IMR-90 (cell line): ENCODE data around the gene HECW1. TPM values are rescaled to one million over a fixed set of nuclear protein-coding genes. Genes with fewer than 3 reads are reported as not detected.

Experiments used
- ATAC-seq: fragments of 200-7000 bp; cut with Tn5 transposase; 2 replicates; pipeline ENCODE4 v1.9.1; 2020; ENCODE audit warnings: low read depth, mild to moderate bottlenecking, moderate library complexity
- BruUV-seq: library from RNA; stranded (reverse); fragments of 400-500 nt; replicated peaks from 2 replicates; lab custom pipeline; 2021; lab: Mats Ljungman, UMichigan
- CTCF ChIA-PET: fragments of 300-600 bp; formaldehyde crosslinking; extraction: SDS; loops from one replicate; lab custom pipeline; 2021; ENCODE audit warnings: antibody characterized with exemption; lab: Yijun Ruan, JAX
- POLR2A ChIA-PET: fragments of 300-600 bp; sonication (Branson Sonifier 250); formaldehyde crosslinking; loops from one replicate; lab custom pipeline; 2022; ENCODE audit warnings: antibody characterized with exemption; ENCODE audit not compliant: unreplicated experiment; lab: Charles Lee
- DNase-seq: peaks from one replicate; pipeline ENCODE4 v3.0.0; 2013
- H2AFZ ChIP-seq: replicated peaks from 2 replicates; pipeline ENCODE3; 2013; ENCODE audit warnings: low read length, mild to moderate bottlenecking; ENCODE audit not compliant: poor library complexity
- H2AK5ac ChIP-seq: 2 replicates; pipeline ENCODE4 v1.6.1; 2013; ENCODE audit warnings: low read depth, low read length, inconsistent platforms
- H2AK9ac ChIP-seq: replicated peaks from 2 replicates; pipeline ENCODE3; 2013; ENCODE audit warnings: mild to moderate bottlenecking, low read depth, low read length, moderate library complexity; ENCODE audit not compliant: poor library complexity
- H2BK120ac ChIP-seq: 2 replicates; pipeline ENCODE4 v1.6.1; 2013; ENCODE audit warnings: low read depth, low read length, inconsistent platforms
- H2BK15ac ChIP-seq: 3 replicates; pipeline ENCODE4 v1.6.1; 2013; ENCODE audit warnings: low read depth, low read length, inconsistent platforms
- H2BK20ac ChIP-seq: 2 replicates; pipeline ENCODE4 v1.6.1; 2013; ENCODE audit warnings: low read depth, mild to moderate bottlenecking, inconsistent platforms, low read length, moderate library complexity
- H2BK5ac ChIP-seq: 2 replicates; pipeline ENCODE4 v1.6.1; 2013; ENCODE audit warnings: mild to moderate bottlenecking, low read depth, low read length, inconsistent platforms; ENCODE audit not compliant: poor library complexity, severe bottlenecking
- H3K14ac ChIP-seq: replicated peaks from 2 replicates; pipeline ENCODE4 v1.6.1; 2013; ENCODE audit warnings: low read depth, low read length, inconsistent platforms
- H3K18ac ChIP-seq: 2 replicates; pipeline ENCODE4 v1.6.1; 2013; ENCODE audit warnings: low read depth, low read length, control low read depth
- H3K23ac ChIP-seq: 2 replicates; pipeline ENCODE4 v1.6.1; 2013; ENCODE audit warnings: low read depth, low read length, inconsistent platforms
- H3K27ac ChIP-seq: 2 replicates; pipeline ENCODE4 v1.5.1; 2013; ENCODE audit warnings: mild to moderate bottlenecking, control low read depth, low read length; ENCODE audit not compliant: insufficient read depth
- H3K27me3 ChIP-seq: 2 replicates; pipeline ENCODE4 v1.6.1; 2013; ENCODE audit warnings: low read length; ENCODE audit not compliant: control insufficient read depth, insufficient read depth
- H3K36me3 ChIP-seq: 2 replicates; pipeline ENCODE4 v1.6.1; 2013; ENCODE audit warnings: low read length, mixed read lengths; ENCODE audit not compliant: control insufficient read depth, insufficient read depth
- H3K4ac ChIP-seq: 2 replicates; pipeline ENCODE4 v1.6.1; 2013; ENCODE audit warnings: low read depth, low read length, inconsistent platforms
- H3K4me1 ChIP-seq: 2 replicates; pipeline ENCODE4 v1.6.1; 2013; ENCODE audit warnings: low read length, mixed read lengths; ENCODE audit not compliant: control insufficient read depth, insufficient read depth
- H3K4me2 ChIP-seq: 2 replicates; pipeline ENCODE4 v1.6.1; 2013; ENCODE audit warnings: low read depth, mild to moderate bottlenecking, control low read depth, low read length, moderate library complexity
- H3K4me3 ChIP-seq: 2 replicates; pipeline ENCODE4 v1.5.1; 2013; ENCODE audit warnings: low read depth, mild to moderate bottlenecking, control low read depth, low read length, moderate library complexity; ENCODE audit not compliant: insufficient read depth
- H3K56ac ChIP-seq: 2 replicates; pipeline ENCODE4 v1.6.1; 2013; ENCODE audit warnings: low read length, inconsistent platforms; ENCODE audit not compliant: insufficient read depth; ENCODE audit errors: extremely low read depth
- H3K79me1 ChIP-seq, 2 experiments: 2 replicates each; pipeline ENCODE4 v1.6.1; 2013; ENCODE audit warnings: low read length in 2 of 2, inconsistent platforms in 1 of 2, low read depth in 1 of 2
- H3K9ac ChIP-seq: 2 replicates; pipeline ENCODE4 v1.6.1; 2013; ENCODE audit warnings: low read depth, low read length, control low read depth
- H3K9me1 ChIP-seq: 2 replicates; pipeline ENCODE4 v1.6.1; 2013; ENCODE audit warnings: low read length, inconsistent platforms; ENCODE audit not compliant: insufficient read depth
- H3K9me3 ChIP-seq: 2 replicates; pipeline ENCODE4 v1.6.1; 2013; ENCODE audit warnings: low read length; ENCODE audit not compliant: control insufficient read depth, insufficient read depth
- H4K20me1 ChIP-seq: 2 replicates; pipeline ENCODE4 v1.6.1; 2013; ENCODE audit warnings: low read length, inconsistent platforms; ENCODE audit not compliant: insufficient read depth
- H4K5ac ChIP-seq: 2 replicates; pipeline ENCODE4 v1.6.1; 2013; ENCODE audit warnings: mild to moderate bottlenecking, low read depth, low read length, control low read depth
- H4K8ac ChIP-seq, 2 experiments: 2 replicates each; pipeline ENCODE4 v1.6.1; 2013; ENCODE audit warnings: low read depth in 2 of 2, low read length in 2 of 2, control low read depth in 1 of 2, inconsistent platforms in 1 of 2
- H4K91ac ChIP-seq: 2 replicates; pipeline ENCODE4 v1.6.1; 2013; ENCODE audit warnings: low read depth, low read length, inconsistent platforms; ENCODE audit not compliant: insufficient read depth
- BHLHE40 ChIP-seq: fragments of 150-350 bp; IDR thresholded peaks from 2 replicates; pipeline ENCODE4 v1.6.1; 2016; ENCODE audit warnings: mild to moderate bottlenecking, low read depth, low read length
- CEBPB ChIP-seq: IDR thresholded peaks from 2 replicates; pipeline ENCODE4 v1.6.1; 2012; ENCODE audit warnings: low read depth, low read length, improper control_type of control experiment
- CHD1 ChIP-seq: IDR thresholded peaks from 2 replicates; pipeline ENCODE4 v1.6.1; 2012; ENCODE audit warnings: low read depth, low read length, improper control_type of control experiment
- ELK1 ChIP-seq: fragments of 150-350 bp; IDR thresholded peaks from 2 replicates; pipeline ENCODE4 v1.6.1; 2016; ENCODE audit warnings: low read depth, mild to moderate bottlenecking, low read length, moderate library complexity, borderline replicate concordance
- FOS ChIP-seq: fragments of 150-350 bp; IDR thresholded peaks from 2 replicates; pipeline ENCODE4 v1.6.1; 2016; ENCODE audit warnings: low read depth, low read length
- MAFK ChIP-seq: IDR thresholded peaks from 2 replicates; pipeline ENCODE4 v1.6.1; 2012; ENCODE audit warnings: low read depth, low read length, improper control_type of control experiment
- MAZ ChIP-seq: IDR thresholded peaks from 2 replicates; pipeline ENCODE4 v1.6.1; 2012; ENCODE audit warnings: low read depth, mild to moderate bottlenecking, low read length, improper control_type of control experiment, moderate library complexity, borderline replicate concordance
- MXI1 ChIP-seq: IDR thresholded peaks from 2 replicates; pipeline ENCODE4 v1.6.1; 2012; ENCODE audit warnings: low read depth, mild to moderate bottlenecking, low read length, moderate library complexity, borderline replicate concordance
- NFE2L2 ChIP-seq: fragments of 150-350 bp; IDR thresholded peaks from 2 replicates; pipeline ENCODE4 v1.6.1; 2016; ENCODE audit warnings: low read depth, mild to moderate bottlenecking, low read length
- POLR2A ChIP-seq: IDR thresholded peaks from 2 replicates; pipeline ENCODE4 v1.6.1; 2012; ENCODE audit warnings: mild to moderate bottlenecking, low read depth, low read length
- RAD21 ChIP-seq: IDR thresholded peaks from 2 replicates; pipeline ENCODE4 v1.6.1; 2012; ENCODE audit warnings: low read length, improper control_type of control experiment
- RCOR1 ChIP-seq: IDR thresholded peaks from 2 replicates; pipeline ENCODE4 v1.6.1; 2012; ENCODE audit warnings: mild to moderate bottlenecking, low read length, improper control_type of control experiment; ENCODE audit not compliant: insufficient replicate concordance
- RFX5 ChIP-seq: IDR thresholded peaks from 2 replicates; pipeline ENCODE4 v1.8.0; 2012; ENCODE audit warnings: low read depth, mild to moderate bottlenecking, low read length, moderate library complexity
- SMC3 ChIP-seq: fragments of 150-350 bp; IDR thresholded peaks from 2 replicates; pipeline ENCODE4 v1.6.1; 2016; ENCODE audit warnings: low read depth, mild to moderate bottlenecking, antibody characterized with exemption, low read length, moderate library complexity
- WGBS, 2 experiments: methylation state at CpG; one replicate each; pipeline versions ENCODE4 v1.1.5 to v1.1.7; 2013; ENCODE audit warnings: missing lambda C conversion rate in 2 of 2; ENCODE audit not compliant: insufficient read length in 1 of 2; ENCODE audit errors: extremely low coverage in 2 of 2; 5-methylcytosine and 5-hydroxymethylcytosine counted together
- dilution Hi-C: fragments of 300-500 bp; cut with HindIII; formaldehyde crosslinking; loops from one replicate; pipeline ENCODE4 v1.14.3; 2018; ENCODE audit warnings: low sequenced_read_pairs; ENCODE audit not compliant: unreplicated experiment
- in situ Hi-C: fragments of 300-500 bp; cut with MboI; formaldehyde crosslinking; loops from 3 replicates; pipeline ENCODE4 v1.14.3; 2019; ENCODE audit warnings: low sequenced_read_pairs, inconsistent platforms, mixed read lengths
- intact Hi-C: fragments of 100-400 bp; cut with micrococcal nuclease; formaldehyde crosslinking; loops from 2 replicates; pipeline ENCODE4 v1.10.0; 2022
- polyA plus RNA-seq, 3 experiments: library from polyadenylated mRNA; depleted of rRNA; stranded (reverse); fragments of >200 nt; gene quantifications; 2 replicates each; pipeline ENCODE4 v1.2.3, GENCODE V29; 2012; ENCODE audit warnings: low replicate concordance in 1 of 3
- total RNA-seq: library from RNA; depleted of rRNA; stranded (reverse); fragments of >200 nt; gene quantifications from 2 replicates; pipeline ENCODE4 v1.2.3, GENCODE V29; 2012
- TF ChIP-seq, protein P1 (sequence below): conservative IDR thresholded peaks from 2 replicates; pipeline ENCODE4 v1.5.1; 2012; ENCODE audit warnings: mild to moderate bottlenecking, low read depth, low read length, improper control_type of control experiment
- TF ChIP-seq, protein P2 (sequence below): fragments of 150-350 bp; IDR thresholded peaks from 2 replicates; pipeline ENCODE4 v1.6.1; 2017; ENCODE audit warnings: mild to moderate bottlenecking, antibody characterized with exemption, low read length, low read depth

Gene HECW1
- total and polyA plus RNA-seq, 2 of the 4 experiments (the other 2 are of a cell fraction), result 0.56 to 1.3 TPM

- Histone ChIP-seq H3K23ac (no peak overlapping the region), H3K9me1 (no peaks in the 10 kb centered on the region), H3K14ac (no peak overlapping the region), H3K4ac (no peak overlapping the region), H3K56ac (no peak overlapping the region), H3K4me3 (no peak overlapping the region), H3K9ac (no peak overlapping the region), H2AK5ac (no peak overlapping the region), H3K4me2 (no peak overlapping the region), H2BK20ac (no peak overlapping the region), H4K20me1 (no peaks in the 10 kb centered on the region), H2BK15ac (no peak overlapping the region), H3K27ac (no peak overlapping the region), H4K91ac (no peak overlapping the region), H3K79me1 (no peaks in the 10 kb centered on the region), H3K27me3 (peaks cover 13% of the 10 kb centered on the region), H3K9me3 (no peaks in the 10 kb centered on the region), H4K8ac (no peak overlapping the region), H3K18ac (no peak overlapping the region), H3K36me3 (no peaks in the 10 kb centered on the region), H2AFZ (no peak overlapping the region), H4K5ac (no peak overlapping the region), H2BK5ac (no peak overlapping the region), H2BK120ac (no peak overlapping the region), H3K4me1 (no peaks in the 10 kb centered on the region), H2AK9ac (no peak overlapping the region)
- no TSS peak for BruUV-seq
- POLR2A ChIA-PET, result no interaction called here
- dilution Hi-C loops (no loop called here), intact Hi-C loops (no loop called here), in situ Hi-C loops (no loop called here)
- ATAC-seq (no peak), DNase-seq (no peak)
- 40% methylated on average over 1 of the region's 6 CpGs; no CpG with 5 or more reads in 1 of the 2 experiments for WGBS, 2 experiments
- no peak for TF ChIP-seq FOS
- TF ChIP-seq NFE2L2, result no peak
- no peak for TF ChIP-seq POLR2A
- no peak for TF ChIP-seq BHLHE40
- no peak for TF ChIP-seq RAD21
- no peak for TF ChIP-seq MXI1
- TF ChIP-seq ELK1, result no peak
- TF ChIP-seq MAFK, result no peak
- TF ChIP-seq CHD1, result no peak
- TF ChIP-seq, protein P1, sequence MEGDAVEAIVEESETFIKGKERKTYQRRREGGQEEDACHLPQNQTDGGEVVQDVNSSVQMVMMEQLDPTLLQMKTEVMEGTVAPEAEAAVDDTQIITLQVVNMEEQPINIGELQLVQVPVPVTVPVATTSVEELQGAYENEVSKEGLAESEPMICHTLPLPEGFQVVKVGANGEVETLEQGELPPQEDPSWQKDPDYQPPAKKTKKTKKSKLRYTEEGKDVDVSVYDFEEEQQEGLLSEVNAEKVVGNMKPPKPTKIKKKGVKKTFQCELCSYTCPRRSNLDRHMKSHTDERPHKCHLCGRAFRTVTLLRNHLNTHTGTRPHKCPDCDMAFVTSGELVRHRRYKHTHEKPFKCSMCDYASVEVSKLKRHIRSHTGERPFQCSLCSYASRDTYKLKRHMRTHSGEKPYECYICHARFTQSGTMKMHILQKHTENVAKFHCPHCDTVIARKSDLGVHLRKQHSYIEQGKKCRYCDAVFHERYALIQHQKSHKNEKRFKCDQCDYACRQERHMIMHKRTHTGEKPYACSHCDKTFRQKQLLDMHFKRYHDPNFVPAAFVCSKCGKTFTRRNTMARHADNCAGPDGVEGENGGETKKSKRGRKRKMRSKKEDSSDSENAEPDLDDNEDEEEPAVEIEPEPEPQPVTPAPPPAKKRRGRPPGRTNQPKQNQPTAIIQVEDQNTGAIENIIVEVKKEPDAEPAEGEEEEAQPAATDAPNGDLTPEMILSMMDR, result no peak
- no peak for TF ChIP-seq SMC3
- no peak for TF ChIP-seq CEBPB
- TF ChIP-seq RFX5, result no peak
- TF ChIP-seq, protein P2, sequence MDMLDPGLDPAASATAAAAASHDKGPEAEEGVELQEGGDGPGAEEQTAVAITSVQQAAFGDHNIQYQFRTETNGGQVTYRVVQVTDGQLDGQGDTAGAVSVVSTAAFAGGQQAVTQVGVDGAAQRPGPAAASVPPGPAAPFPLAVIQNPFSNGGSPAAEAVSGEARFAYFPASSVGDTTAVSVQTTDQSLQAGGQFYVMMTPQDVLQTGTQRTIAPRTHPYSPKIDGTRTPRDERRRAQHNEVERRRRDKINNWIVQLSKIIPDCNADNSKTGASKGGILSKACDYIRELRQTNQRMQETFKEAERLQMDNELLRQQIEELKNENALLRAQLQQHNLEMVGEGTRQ, result no peak
- TF ChIP-seq RCOR1, result no peak
- TF ChIP-seq MAZ, result no peak
- CTCF ChIA-PET, result no interaction called here
Measured at GRCh38 chr7:43099750-43100149, 12.7 kb upstream of the HECW1 start.
